GM21619 (cell line): Measurements from ENCODE around the gene ABCA7.

Experiments used
- ATAC-seq: cut with Tn5 transposase; IDR thresholded peaks from one replicate; pipeline ENCODE4 v1.9.1; 2021; ENCODE audit not compliant: unreplicated experiment

The ABCA7 gene, protein sequence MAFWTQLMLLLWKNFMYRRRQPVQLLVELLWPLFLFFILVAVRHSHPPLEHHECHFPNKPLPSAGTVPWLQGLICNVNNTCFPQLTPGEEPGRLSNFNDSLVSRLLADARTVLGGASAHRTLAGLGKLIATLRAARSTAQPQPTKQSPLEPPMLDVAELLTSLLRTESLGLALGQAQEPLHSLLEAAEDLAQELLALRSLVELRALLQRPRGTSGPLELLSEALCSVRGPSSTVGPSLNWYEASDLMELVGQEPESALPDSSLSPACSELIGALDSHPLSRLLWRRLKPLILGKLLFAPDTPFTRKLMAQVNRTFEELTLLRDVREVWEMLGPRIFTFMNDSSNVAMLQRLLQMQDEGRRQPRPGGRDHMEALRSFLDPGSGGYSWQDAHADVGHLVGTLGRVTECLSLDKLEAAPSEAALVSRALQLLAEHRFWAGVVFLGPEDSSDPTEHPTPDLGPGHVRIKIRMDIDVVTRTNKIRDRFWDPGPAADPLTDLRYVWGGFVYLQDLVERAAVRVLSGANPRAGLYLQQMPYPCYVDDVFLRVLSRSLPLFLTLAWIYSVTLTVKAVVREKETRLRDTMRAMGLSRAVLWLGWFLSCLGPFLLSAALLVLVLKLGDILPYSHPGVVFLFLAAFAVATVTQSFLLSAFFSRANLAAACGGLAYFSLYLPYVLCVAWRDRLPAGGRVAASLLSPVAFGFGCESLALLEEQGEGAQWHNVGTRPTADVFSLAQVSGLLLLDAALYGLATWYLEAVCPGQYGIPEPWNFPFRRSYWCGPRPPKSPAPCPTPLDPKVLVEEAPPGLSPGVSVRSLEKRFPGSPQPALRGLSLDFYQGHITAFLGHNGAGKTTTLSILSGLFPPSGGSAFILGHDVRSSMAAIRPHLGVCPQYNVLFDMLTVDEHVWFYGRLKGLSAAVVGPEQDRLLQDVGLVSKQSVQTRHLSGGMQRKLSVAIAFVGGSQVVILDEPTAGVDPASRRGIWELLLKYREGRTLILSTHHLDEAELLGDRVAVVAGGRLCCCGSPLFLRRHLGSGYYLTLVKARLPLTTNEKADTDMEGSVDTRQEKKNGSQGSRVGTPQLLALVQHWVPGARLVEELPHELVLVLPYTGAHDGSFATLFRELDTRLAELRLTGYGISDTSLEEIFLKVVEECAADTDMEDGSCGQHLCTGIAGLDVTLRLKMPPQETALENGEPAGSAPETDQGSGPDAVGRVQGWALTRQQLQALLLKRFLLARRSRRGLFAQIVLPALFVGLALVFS (N-terminal part only)

GRCh38 chr19:1039646-1040475, at the start of gene ABCA7:
Gene ABCA7, plus strand, starts transcription at chr19:1040107. Its CDS starts 1,255 bp downstream, at chr19:1041362.
- ATAC-seq: peak; percentile 63

- no peak for ATAC-seq
Observed at GRCh38 chr19:990119-990571, 49.8 kb upstream of the ABCA7 start.

GRCh38 chr19:990746-991145, 49.2 kb upstream of the ABCA7 start:
- ATAC-seq: no peak

DNA sequence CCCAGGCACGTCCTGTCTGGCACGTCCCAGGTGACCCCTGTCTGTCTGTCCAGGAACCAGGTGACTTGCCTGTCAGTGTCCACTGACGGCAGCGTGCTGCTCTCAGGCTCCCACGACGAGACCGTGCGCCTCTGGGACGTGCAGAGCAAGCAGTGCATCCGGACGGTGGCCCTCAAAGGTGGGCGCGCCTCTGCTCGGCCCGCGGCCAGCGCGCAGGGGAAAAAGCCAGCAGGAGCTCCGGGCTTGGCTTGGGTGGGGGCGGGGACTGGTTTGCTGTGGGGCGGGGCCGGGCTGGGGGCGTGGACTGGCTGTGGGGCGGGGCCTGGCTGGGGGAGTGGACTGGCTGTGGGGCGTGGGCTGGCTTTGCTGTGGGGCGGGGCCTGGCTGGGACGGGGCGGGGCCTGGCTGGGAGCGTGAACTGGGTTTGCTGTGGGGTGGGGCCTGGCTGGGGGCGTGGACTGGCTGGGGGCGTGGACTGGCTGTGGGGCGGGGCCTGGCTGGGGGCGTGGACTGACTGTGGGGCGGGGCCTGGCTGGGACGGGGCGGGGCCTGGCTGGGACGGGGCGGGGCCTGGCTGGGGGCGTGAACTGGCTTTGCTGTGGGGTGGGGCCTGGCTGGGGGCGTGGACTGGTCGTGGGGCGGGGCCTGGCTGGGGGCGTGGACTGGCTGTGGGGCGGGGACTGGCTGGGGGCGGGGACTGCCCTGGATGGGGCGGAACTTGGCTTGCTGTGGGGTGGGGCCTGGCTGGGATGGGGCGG, 48.6 kb upstream of the ABCA7 start:
- ATAC-seq: no peak

GRCh38 chr19:991932-992669, 47.8 kb upstream of the ABCA7 start:
- ATAC-seq: no peak

DNA sequence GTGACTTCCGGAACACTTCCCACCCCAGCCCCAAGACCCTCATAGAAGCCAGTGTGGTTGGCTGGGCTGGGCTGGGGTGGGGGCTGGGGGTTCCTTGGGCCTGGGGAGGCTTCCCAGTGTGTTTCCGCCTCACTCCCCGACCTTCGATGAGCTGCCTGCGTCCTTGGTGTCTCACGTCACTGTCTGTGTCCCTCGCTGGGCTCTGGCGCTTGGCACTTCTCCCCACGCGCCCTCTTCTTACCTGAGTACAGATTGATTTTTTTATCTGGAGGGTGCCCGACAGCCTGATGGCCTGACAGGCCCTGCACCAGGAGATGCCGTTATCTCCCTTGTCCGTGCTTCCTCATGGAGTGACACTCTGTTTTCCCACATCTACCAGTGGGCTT, 47.2 kb upstream of the ABCA7 start:
- ATAC-seq: no peak

- no peak for ATAC-seq
Observed at GRCh38 chr19:993361-993830, 46.5 kb upstream of the ABCA7 start.

DNA sequence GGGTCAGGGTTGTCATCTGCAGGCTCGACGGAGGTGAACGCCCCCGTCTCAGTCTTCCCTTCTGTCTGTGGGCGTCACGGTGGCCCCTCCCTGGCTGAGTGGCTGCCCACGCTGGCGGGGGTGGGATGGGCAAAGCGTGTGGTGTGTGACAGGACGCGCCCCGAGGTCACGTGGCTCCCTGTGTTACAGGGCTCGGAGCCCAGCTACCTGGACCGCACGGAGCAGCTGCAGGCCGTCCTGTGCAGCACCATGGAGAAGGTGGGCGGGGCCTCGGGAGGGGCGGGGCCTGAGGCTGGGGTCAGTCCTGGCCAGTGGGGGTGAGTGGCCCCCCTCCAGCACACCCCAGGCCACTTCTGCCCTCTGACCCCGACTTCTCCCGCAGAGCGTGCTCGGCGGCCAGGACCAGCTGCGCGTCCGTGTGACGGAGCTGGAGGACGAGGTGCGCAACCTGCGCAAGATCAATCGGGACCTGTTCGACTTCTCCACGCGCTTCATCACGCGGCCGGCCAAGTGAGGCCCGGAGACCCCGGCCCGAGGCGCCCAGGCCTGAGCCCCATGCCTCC, 46.0 kb upstream of the ABCA7 start:
- no peak for ATAC-seq

- ATAC-seq: no peak
Observed at GRCh38 chr19:994516-994915, 45.4 kb upstream of the ABCA7 start.

- no peak for ATAC-seq
Observed at GRCh38 chr19:995051-995827, 44.7 kb upstream of the ABCA7 start.

DNA sequence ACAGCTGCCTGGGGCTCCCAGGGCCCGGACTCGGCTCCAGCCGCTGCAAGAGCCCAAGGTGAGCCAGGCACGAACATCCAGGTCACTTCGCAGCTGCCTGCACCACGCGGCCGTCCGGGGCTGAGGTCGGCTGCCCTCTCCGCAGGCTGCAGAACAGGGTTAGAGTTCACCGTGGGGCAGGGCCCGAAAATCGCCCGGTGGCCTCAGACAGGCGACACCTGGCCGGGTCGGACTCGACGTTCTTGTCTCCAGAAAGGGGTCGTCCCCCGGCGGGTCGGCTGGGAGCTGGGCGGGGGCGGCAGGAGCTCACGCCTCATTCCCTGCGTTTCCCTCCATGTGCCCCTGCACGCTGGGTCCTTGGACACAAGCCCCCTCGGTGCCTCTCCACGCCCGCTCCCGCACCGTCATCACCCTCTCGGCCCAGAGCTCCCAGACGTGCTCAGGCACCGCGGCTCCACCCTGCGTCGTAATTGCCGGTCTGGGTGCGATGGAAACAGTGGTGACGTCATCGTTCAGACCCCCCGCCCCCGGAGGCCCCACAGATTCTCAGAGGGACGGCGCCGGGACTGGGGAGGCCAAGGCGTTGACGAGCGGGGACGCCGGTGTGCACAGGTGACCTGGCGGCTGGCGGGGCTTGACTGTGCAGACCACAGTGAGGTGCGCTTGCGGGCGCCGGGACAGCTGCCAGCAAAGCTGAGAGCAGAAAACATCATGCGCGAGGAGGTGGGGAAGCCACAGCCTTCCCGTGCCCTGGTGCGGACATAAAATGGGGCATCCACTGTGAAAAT, 43.7 kb upstream of the ABCA7 start:
- ATAC-seq: no peak

GRCh38 chr19:998064-998463, 41.8 kb upstream of the ABCA7 start:
- ATAC-seq: no peak

- ATAC-seq: no peak
Observed at GRCh38 chr19:999379-999719, 40.6 kb upstream of the ABCA7 start.

GRCh38 chr19:1000095-1000494, 39.8 kb upstream of the ABCA7 start, which contains the start of gene GRIN3B:
Gene GRIN3B, plus strand, starts transcription at chr19:1000419. Its CDS starts 19 bp downstream, at chr19:1000438.
- no peak for ATAC-seq

DNA sequence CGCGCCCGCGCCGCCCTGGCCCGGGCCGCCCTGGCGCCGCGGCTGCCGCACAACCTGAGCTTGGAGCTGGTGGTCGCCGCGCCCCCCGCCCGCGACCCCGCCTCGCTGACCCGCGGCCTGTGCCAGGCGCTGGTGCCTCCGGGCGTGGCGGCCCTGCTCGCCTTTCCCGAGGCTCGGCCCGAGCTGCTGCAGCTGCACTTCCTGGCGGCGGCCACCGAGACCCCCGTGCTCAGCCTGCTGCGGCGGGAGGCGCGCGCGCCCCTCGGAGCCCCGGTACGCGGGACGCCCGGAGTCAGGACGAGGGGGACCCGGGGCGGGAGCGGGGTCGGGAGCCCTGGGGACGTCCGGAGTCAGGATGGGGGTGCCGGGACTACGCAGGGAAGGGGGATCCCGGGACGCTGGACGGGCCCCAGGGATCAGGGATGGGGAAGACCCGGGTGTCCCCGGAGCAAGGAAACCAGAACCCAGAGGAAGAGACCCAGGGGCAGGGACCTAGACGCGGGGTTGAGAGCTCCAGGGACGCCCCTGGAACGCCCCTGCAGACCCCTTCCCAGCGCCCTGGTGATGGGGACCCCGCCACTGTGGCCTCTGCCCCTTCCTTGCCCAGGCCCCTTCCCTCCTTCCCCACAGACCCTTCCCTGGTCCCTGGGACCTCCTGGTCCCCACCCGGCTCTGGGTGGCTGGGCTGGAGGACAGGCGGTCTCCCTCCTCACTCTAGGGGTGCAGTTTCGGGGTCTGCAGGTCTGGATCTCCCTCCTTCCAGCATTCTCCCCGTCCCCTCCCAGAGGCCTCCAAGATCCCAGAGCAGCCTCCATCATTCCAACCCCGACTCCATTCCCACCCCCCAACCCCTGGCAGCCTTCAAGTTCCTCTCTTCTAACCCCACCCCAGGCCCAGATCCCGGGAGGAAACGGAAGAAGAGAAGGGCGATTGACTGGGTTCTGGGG, 39.0 kb upstream of the ABCA7 start:
- no peak for ATAC-seq
